HL-60 (cell line): ENCODE results near the gene GRXCR1.

Experiments
- GABPA ChIP-seq: IDR thresholded peaks from 2 replicates; pipeline ENCODE4 v1.6.1; 2012; ENCODE audit warnings: low read depth
- POLR2AphosphoS5 ChIP-seq: IDR thresholded peaks from 2 replicates; pipeline ENCODE4 v1.6.1; 2012; ENCODE audit warnings: low read depth
- TF ChIP-seq, protein P1 (sequence below): IDR thresholded peaks from one replicate; pipeline ENCODE4 v1.5.1; 2011; ENCODE audit warnings: low read length, control low read depth, inconsistent platforms; ENCODE audit not compliant: insufficient read depth
- TF ChIP-seq, protein P2 (sequence below): IDR thresholded peaks from 2 replicates; pipeline ENCODE4 v1.6.1; 2012; ENCODE audit warnings: low read depth; ENCODE audit not compliant: insufficient replicate concordance

DNA sequence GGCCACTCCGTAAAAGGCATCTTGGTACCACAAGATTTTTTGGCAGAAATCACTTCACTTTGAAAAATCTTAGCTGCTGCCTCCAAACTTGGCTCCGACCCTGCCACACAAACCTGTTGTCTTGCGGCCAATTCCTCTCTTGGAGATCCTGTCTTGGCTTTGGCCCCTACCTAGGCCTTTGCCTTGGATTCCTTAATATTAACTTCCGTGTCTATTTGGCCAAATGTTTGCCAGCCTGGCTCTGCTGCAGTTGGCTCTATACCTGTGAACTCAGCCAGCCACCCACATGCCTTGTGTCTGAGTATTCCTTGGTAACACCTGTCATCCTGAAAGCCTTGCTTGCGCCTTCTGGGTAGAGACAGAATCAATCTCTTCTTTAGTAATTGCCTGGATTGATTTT is 12.5 kb downstream of the GRXCR1 start:
- TF ChIP-seq, protein P1, sequence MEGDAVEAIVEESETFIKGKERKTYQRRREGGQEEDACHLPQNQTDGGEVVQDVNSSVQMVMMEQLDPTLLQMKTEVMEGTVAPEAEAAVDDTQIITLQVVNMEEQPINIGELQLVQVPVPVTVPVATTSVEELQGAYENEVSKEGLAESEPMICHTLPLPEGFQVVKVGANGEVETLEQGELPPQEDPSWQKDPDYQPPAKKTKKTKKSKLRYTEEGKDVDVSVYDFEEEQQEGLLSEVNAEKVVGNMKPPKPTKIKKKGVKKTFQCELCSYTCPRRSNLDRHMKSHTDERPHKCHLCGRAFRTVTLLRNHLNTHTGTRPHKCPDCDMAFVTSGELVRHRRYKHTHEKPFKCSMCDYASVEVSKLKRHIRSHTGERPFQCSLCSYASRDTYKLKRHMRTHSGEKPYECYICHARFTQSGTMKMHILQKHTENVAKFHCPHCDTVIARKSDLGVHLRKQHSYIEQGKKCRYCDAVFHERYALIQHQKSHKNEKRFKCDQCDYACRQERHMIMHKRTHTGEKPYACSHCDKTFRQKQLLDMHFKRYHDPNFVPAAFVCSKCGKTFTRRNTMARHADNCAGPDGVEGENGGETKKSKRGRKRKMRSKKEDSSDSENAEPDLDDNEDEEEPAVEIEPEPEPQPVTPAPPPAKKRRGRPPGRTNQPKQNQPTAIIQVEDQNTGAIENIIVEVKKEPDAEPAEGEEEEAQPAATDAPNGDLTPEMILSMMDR: no peak
- TF ChIP-seq POLR2AphosphoS5: no peak
- TF ChIP-seq, protein P2, sequence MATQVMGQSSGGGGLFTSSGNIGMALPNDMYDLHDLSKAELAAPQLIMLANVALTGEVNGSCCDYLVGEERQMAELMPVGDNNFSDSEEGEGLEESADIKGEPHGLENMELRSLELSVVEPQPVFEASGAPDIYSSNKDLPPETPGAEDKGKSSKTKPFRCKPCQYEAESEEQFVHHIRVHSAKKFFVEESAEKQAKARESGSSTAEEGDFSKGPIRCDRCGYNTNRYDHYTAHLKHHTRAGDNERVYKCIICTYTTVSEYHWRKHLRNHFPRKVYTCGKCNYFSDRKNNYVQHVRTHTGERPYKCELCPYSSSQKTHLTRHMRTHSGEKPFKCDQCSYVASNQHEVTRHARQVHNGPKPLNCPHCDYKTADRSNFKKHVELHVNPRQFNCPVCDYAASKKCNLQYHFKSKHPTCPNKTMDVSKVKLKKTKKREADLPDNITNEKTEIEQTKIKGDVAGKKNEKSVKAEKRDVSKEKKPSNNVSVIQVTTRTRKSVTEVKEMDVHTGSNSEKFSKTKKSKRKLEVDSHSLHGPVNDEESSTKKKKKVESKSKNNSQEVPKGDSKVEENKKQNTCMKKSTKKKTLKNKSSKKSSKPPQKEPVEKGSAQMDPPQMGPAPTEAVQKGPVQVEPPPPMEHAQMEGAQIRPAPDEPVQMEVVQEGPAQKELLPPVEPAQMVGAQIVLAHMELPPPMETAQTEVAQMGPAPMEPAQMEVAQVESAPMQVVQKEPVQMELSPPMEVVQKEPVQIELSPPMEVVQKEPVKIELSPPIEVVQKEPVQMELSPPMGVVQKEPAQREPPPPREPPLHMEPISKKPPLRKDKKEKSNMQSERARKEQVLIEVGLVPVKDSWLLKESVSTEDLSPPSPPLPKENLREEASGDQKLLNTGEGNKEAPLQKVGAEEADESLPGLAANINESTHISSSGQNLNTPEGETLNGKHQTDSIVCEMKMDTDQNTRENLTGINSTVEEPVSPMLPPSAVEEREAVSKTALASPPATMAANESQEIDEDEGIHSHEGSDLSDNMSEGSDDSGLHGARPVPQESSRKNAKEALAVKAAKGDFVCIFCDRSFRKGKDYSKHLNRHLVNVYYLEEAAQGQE: no peak
- TF ChIP-seq GABPA: no peak
